ENCODE measurements around the gene GCLC. TPM values are rescaled to one million over a fixed set of nuclear protein-coding genes. Genes with fewer than 3 reads are reported as not detected.

The GCLC gene
- total and polyA plus RNA-seq, 9 of the 15 experiments (the other 6 are each of a cell fraction or from before 2014, with no cell fraction given): 3.9 to 20.0 (median 9.4) TPM

- H3K4me2 ChIP-seq (ENCODE audit: insufficient read depth, low read length): no peak overlapping the region
- in situ Hi-C loops (cut with MboI): no loop called here
- ChIA-PET POLR2A (interaction anchor here (0.8 to 1.1 kb wide), 2 partner anchors 9 to 15 kb away, joined by 3 to 4 read pairs; no protein-coding TSS in a partner anchor), CTCF (ENCODE audit: low intra/inter-chr PET ratio) (no interaction called here)
- H3K9ac ChIP-seq (ENCODE audit: insufficient read depth in 1 of 2, low read depth in 2 of 2, low read length in 2 of 2): no peak overlapping the region
- no TSS peak for BruUV-seq (replicated peaks)
- H2AFZ ChIP-seq (ENCODE audit: low read depth, low read length): no peak overlapping the region
- H3K4me3 ChIP-seq: no peak overlapping the region
- H4K20me1 ChIP-seq (replicated peaks; ENCODE audit: control insufficient read depth, insufficient read depth, low read length): peaks cover 20% of the 10 kb centered on the region; the same call in 1 of the 2 replicates
- H3K36me3 ChIP-seq (ENCODE audit: control insufficient read depth, insufficient read depth, low read length): no peaks in the 10 kb centered on the region
- TF ChIP-seq TFAP4 (CRISPR knock-in tag; IDR thresholded peaks at IDR 0.05; ENCODE audit: borderline replicate concordance): no peak
- TF ChIP-seq, protein P1, sequence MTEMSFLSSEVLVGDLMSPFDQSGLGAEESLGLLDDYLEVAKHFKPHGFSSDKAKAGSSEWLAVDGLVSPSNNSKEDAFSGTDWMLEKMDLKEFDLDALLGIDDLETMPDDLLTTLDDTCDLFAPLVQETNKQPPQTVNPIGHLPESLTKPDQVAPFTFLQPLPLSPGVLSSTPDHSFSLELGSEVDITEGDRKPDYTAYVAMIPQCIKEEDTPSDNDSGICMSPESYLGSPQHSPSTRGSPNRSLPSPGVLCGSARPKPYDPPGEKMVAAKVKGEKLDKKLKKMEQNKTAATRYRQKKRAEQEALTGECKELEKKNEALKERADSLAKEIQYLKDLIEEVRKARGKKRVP (CRISPR knock-in tag; IDR thresholded peaks at IDR 0.05): no peak
- no peak for TF ChIP-seq SNAPC5 (CRISPR knock-in tag; IDR thresholded peaks at IDR 0.05)
- no peak for TF ChIP-seq ZNF134 (CRISPR knock-in tag; conservative IDR thresholded peaks at IDR 0.05)
- TF ChIP-seq DPF2 (IDR thresholded peaks at IDR 0.05): no peak
- TF ChIP-seq, protein P2, sequence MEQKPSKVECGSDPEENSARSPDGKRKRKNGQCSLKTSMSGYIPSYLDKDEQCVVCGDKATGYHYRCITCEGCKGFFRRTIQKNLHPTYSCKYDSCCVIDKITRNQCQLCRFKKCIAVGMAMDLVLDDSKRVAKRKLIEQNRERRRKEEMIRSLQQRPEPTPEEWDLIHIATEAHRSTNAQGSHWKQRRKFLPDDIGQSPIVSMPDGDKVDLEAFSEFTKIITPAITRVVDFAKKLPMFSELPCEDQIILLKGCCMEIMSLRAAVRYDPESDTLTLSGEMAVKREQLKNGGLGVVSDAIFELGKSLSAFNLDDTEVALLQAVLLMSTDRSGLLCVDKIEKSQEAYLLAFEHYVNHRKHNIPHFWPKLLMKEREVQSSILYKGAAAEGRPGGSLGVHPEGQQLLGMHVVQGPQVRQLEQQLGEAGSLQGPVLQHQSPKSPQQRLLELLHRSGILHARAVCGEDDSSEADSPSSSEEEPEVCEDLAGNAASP (IDR thresholded peaks at IDR 0.05): no peak
- no peak for TF ChIP-seq ZNF133 (CRISPR knock-in tag; IDR thresholded peaks at IDR 0.05)
- no peak for TF ChIP-seq FOXP1 (CRISPR knock-in tag; IDR thresholded peaks at IDR 0.05)
- no peak for TF ChIP-seq SNIP1 (IDR thresholded peaks at IDR 0.05; ENCODE audit: low read depth)
- no peak for TF ChIP-seq ZNF511 (CRISPR knock-in tag; IDR thresholded peaks at IDR 0.05)
- TF ChIP-seq NFXL1 (CRISPR knock-in tag; IDR thresholded peaks at IDR 0.05): no peak
- TF ChIP-seq NCOR1 (IDR thresholded peaks at IDR 0.05): no peak
- TF ChIP-seq, protein P3, sequence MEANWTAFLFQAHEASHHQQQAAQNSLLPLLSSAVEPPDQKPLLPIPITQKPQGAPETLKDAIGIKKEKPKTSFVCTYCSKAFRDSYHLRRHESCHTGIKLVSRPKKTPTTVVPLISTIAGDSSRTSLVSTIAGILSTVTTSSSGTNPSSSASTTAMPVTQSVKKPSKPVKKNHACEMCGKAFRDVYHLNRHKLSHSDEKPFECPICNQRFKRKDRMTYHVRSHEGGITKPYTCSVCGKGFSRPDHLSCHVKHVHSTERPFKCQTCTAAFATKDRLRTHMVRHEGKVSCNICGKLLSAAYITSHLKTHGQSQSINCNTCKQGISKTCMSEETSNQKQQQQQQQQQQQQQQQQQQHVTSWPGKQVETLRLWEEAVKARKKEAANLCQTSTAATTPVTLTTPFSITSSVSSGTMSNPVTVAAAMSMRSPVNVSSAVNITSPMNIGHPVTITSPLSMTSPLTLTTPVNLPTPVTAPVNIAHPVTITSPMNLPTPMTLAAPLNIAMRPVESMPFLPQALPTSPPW (CRISPR knock-in tag; IDR thresholded peaks at IDR 0.05): no peak
- no peak for TF ChIP-seq CBX5 (IDR thresholded peaks at IDR 0.05; ENCODE audit: borderline replicate concordance, low read depth)
- TF ChIP-seq MYNN (IDR thresholded peaks at IDR 0.05): no peak
- TF ChIP-seq MYNN (CRISPR knock-in tag; IDR thresholded peaks at IDR 0.05): no peak
- TF ChIP-seq PHTF2 (CRISPR knock-in tag; IDR thresholded peaks at IDR 0.05): no peak
- no peak for TF ChIP-seq SP1 (CRISPR knock-in tag; IDR thresholded peaks at IDR 0.05)
- TF ChIP-seq ZNF311 (CRISPR knock-in tag; IDR thresholded peaks at IDR 0.05): no peak
- TF ChIP-seq NCOA6 (IDR thresholded peaks at IDR 0.05): no peak
- TF ChIP-seq MEIS2 (IDR thresholded peaks at IDR 0.05; ENCODE audit: partially characterized antibody): no peak
- FAIRE-seq (no peak), ATAC-seq (no peak), DNase-seq (ENCODE audit: extremely low read depth in 1 of 4, low spot score in 3 of 4) (no peak)
- intact Hi-C loops (cut with micrococcal nuclease): no loop called here
- H3K79me2 ChIP-seq (ENCODE audit: control insufficient read depth, insufficient read depth, low read length): no peaks in the 10 kb centered on the region
- no peak overlapping the region for H3K27ac ChIP-seq (ENCODE audit: extremely low read depth, low read depth, low read length)
- no peaks in the 10 kb centered on the region for H3K27me3 ChIP-seq (ENCODE audit: control insufficient read depth in 2 of 2, insufficient read depth in 2 of 2, low read length in 2 of 2)
- H3K9me1 ChIP-seq (ENCODE audit: control insufficient read depth, insufficient read depth, low read length): no peaks in the 10 kb centered on the region
- H3K4me1 ChIP-seq (replicated peaks in 1 of 2; ENCODE audit: control insufficient read depth in 2 of 2, insufficient read depth in 2 of 2, low read length in 2 of 2): peaks cover 0 to 19% of the 10 kb centered on the region in 2 experiments; a peak in 3 of 5 replicates
- H3K9me3 ChIP-seq (replicated peaks; ENCODE audit: control insufficient read depth, insufficient read depth, low read depth, low read length): no peaks in the 10 kb centered on the region
Measured at GRCh38 chr6:53528107-53528506, 16.8 kb downstream of the GCLC start.

Data from K562 (cell line).